Stimulated activated CD4-positive, alpha-beta T cell treated with anti-CD3 and anti-CD28 coated beads, Interleukin-4, amount 100 ng/mL, for 24 hours (primary cell): ENCODE data around the gene TENM4.
"Not testable (repeated sequence)": the region's sequence is repeated elsewhere in the genome, so short reads cannot be mapped to it uniquely, and the experiment has no call there.

ENCODE experiments used
- DNase-seq: peaks from one replicate; pipeline ENCODE4 v3.0.0-alpha.2; 2020

Gene TENM4

GRCh38 chr11:78991681-78992080, 449.1 kb downstream of the TENM4 start:
- no peak for DNase-seq

- DNase-seq, result no peak
These were observed 450.6 kb downstream of the TENM4 start for GRCh38 chr11:78990261-78990660.

GRCh38 chr11:78987748-78988147, 453.1 kb downstream of the TENM4 start:
- DNase-seq, result no peak

- DNase-seq, result no peak
These were observed 454.5 kb downstream of the TENM4 start for GRCh38 chr11:78986305-78986704.

GRCh38 chr11:78985663-78986062, 455.2 kb downstream of the TENM4 start:
- no peak for DNase-seq

- no peak for DNase-seq
These were observed 458.4 kb downstream of the TENM4 start for GRCh38 chr11:78982473-78982872.

GRCh38 chr11:78981153-78981552, 459.7 kb downstream of the TENM4 start:
- DNase-seq, result no peak

- no peak for DNase-seq
These were observed 462.0 kb downstream of the TENM4 start for GRCh38 chr11:78978831-78979230.

GRCh38 chr11:78977848-78978247, 463.0 kb downstream of the TENM4 start:
- not testable (repeated sequence) for DNase-seq

- DNase-seq, result no peak
These were observed 463.8 kb downstream of the TENM4 start for GRCh38 chr11:78977009-78977408.

- DNase-seq, result no peak
These were observed 465.7 kb downstream of the TENM4 start for GRCh38 chr11:78975081-78975480.

GRCh38 chr11:78973876-78974275, 467.0 kb downstream of the TENM4 start:
- DNase-seq, result no peak

GRCh38 chr11:78972590-78972989, 468.2 kb downstream of the TENM4 start:
- DNase-seq, result no peak

- no peak for DNase-seq
These were observed 468.7 kb downstream of the TENM4 start for GRCh38 chr11:78972177-78972576.

GRCh38 chr11:78967811-78968210, 473.0 kb downstream of the TENM4 start:
- DNase-seq, result no peak

- no peak for DNase-seq
These were observed 475.4 kb downstream of the TENM4 start for GRCh38 chr11:78965432-78965831.

GRCh38 chr11:78961937-78962701, 478.7 kb downstream of the TENM4 start:
- DNase-seq, result no peak

GRCh38 chr11:78961247-78961646, 479.6 kb downstream of the TENM4 start:
- DNase-seq, result no peak

GRCh38 chr11:78958444-78958843, 482.4 kb downstream of the TENM4 start:
- DNase-seq, result no peak

- DNase-seq, result no peak
These were observed 483.2 kb downstream of the TENM4 start for GRCh38 chr11:78957476-78958245.

GRCh38 chr11:78954696-78955095, 486.1 kb downstream of the TENM4 start:
- no peak for DNase-seq

GRCh38 chr11:78954261-78954660, 486.6 kb downstream of the TENM4 start:
- DNase-seq, result no peak

GRCh38 chr11:78952890-78953289, 487.9 kb downstream of the TENM4 start:
- DNase-seq, result no peak

GRCh38 chr11:78952175-78952574, 488.7 kb downstream of the TENM4 start:
- no peak for DNase-seq
